Choroid plexus epithelial cell (primary cell): ENCODE data around the gene CIAO2B.
"Not testable (repeated sequence)": the region's sequence is repeated elsewhere in the genome, so short reads cannot be mapped to it uniquely, and the experiment has no call there.

ENCODE experiments used
- DNase-seq: peaks from one replicate; pipeline ENCODE4 v3.0.0-alpha.2; 2010; ENCODE audit warnings: low read depth
- H3K4me3 ChIP-seq: 2 replicates; pipeline ENCODE4 v1.5.1; 2011; ENCODE audit warnings: low read depth, mild to moderate bottlenecking, control low read depth, low read length, moderate library complexity
- TF ChIP-seq, protein P1 (sequence below): conservative IDR thresholded peaks from 2 replicates; pipeline ENCODE4 v1.5.1; 2011; ENCODE audit warnings: low read depth, mild to moderate bottlenecking, control low read depth, inconsistent platforms, low read length, moderate library complexity

The CIAO2B gene

DNA sequence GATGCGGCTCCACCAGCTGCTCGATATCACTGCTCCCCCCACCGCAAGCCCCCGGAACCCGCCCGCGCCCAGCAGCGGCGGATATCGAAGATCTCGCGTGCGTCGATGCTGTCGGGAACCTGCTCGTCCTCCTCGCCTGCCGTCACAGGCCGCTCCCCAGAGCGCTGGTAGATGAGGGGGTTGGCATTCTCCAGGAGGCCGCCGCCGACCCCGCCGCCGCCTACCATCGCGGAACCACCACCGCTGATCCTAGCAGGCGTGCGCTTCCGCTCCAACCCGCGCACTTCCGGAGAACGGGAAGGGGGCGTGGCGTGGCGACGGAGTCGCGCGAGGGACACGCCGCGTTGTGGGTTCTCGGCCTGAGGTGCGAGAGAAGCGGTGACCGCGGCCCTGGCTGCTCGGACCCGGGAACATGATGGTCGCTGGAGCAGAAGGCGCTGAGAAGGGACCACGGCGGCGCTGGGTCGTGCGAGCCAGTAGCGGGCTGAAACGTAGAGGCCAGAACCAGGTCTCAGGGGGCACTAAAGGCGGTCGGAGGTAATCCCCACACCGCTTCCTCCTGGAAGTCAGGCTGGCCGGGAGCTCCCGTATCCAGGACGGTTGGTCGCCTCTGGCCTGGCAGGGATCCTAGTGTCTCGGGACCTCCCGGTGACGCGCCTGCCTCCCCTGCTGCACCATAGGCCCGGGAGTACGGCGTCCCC, at the start of gene CIAO2B:
Gene CIAO2B (minus strand): TSS at position 265 of the 701 bp plus-strand sequence. CDS start 38 bp downstream, at position 227.
- DNase-seq: peak; percentile 83
- TF ChIP-seq, protein P1, sequence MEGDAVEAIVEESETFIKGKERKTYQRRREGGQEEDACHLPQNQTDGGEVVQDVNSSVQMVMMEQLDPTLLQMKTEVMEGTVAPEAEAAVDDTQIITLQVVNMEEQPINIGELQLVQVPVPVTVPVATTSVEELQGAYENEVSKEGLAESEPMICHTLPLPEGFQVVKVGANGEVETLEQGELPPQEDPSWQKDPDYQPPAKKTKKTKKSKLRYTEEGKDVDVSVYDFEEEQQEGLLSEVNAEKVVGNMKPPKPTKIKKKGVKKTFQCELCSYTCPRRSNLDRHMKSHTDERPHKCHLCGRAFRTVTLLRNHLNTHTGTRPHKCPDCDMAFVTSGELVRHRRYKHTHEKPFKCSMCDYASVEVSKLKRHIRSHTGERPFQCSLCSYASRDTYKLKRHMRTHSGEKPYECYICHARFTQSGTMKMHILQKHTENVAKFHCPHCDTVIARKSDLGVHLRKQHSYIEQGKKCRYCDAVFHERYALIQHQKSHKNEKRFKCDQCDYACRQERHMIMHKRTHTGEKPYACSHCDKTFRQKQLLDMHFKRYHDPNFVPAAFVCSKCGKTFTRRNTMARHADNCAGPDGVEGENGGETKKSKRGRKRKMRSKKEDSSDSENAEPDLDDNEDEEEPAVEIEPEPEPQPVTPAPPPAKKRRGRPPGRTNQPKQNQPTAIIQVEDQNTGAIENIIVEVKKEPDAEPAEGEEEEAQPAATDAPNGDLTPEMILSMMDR: no peak
- peak within 1 kb of the TSS; percentile 97 for H3K4me3 ChIP-seq

DNA sequence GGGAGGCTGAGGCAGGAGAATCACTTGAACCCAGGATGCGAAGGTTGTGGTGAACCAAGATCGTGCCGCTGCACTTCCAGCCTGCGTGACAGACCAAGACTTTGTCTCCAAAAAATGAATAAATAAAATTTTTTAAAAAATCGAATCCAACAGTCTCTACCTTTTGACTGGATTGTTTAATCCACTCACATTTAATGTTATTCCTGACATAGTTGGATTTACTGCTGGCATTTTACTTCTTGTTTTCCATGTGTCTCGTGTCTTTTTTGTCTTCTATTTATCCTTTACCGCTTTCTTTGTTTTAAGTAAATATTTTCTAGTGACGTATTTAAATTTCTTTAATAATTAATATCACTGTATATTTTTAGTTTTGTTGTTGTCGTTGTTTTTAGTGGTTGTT, 48.8 kb upstream of the CIAO2B start:
- DNase-seq: no peak
- no peak overlapping the region for H3K4me3 ChIP-seq
- TF ChIP-seq, protein P1: no peak

- DNase-seq: peak; percentile 26
- no peak overlapping the region for H3K4me3 ChIP-seq
- TF ChIP-seq, protein P1: no peak
These were observed 45.0 kb upstream of the CIAO2B start for GRCh38 chr16:66979011-66979717.

- no peak overlapping the region for H3K4me3 ChIP-seq
- TF ChIP-seq, protein P1: peak; percentile 93
- DNase-seq: peak; percentile 88
These were observed 43.3 kb upstream of the CIAO2B start for GRCh38 chr16:66977341-66978113.

DNA sequence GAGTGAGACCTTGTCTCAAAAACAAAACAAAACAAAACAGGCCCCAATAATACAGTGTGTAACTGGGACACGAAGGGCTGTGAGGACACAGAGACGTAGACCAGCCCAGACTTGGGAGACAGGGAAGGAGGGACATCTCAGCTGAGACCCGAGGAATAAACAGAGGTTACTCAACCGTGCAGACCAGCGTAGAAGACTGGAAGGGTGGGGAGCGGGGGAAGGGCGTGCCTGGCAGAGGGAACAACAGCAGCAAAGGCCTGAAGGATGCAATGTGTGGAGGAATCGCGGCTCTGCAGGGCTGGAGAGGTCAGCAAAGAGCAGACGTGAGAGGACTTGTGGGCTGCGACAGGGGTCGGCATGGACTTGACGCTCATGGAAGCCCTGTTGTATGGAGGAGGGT, 42.5 kb upstream of the CIAO2B start:
- H3K4me3 ChIP-seq: no peak overlapping the region
- DNase-seq: no peak
- TF ChIP-seq, protein P1: no peak

GRCh38 chr16:66975302-66975893, 41.2 kb upstream of the CIAO2B start:
- TF ChIP-seq, protein P1: no peak
- H3K4me3 ChIP-seq: no peak overlapping the region
- no peak for DNase-seq

GRCh38 chr16:66974932-66975246, 40.7 kb upstream of the CIAO2B start:
- DNase-seq, H3K4me3 ChIP-seq: not testable (repeated sequence)

- not testable (repeated sequence) for DNase-seq, H3K4me3 ChIP-seq
These were observed 40.1 kb upstream of the CIAO2B start for GRCh38 chr16:66974156-66974931.
